ENCODE data around the gene BTF3L4.

DNA sequence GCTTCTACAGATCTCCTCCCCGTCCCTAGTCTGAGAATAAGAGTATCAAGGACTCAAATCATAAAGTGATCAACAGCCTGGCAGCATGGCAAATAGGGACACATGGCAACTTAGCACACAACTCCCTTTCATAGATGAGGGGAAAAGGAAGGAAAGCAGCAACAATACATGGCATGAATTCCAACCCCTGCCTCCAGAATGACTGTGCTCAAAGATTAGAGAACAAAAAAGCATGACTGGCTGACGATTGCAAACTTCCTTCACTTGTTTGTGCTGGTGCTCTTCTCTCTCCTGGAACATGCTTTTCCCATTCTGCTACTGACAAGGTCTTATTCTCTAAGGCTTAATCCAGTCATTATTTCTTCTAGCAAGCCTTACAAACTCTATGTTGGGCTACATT lies 34.0 kb upstream of the BTF3L4 start:
- TF ChIP-seq CTCF (IDR thresholded peaks at IDR 0.05; ENCODE audit: borderline replicate concordance, extremely low read depth, low read length, poor library complexity, severe bottlenecking) (no peak), EZH2 (IDR thresholded peaks at IDR 0.05; ENCODE audit: borderline replicate concordance, low read depth, low read length, severe bottlenecking) (no peak)

Measured in DND-41 (cell line).